ENCODE results near the gene ETHE1. TPM values are rescaled to one million over a fixed set of nuclear protein-coding genes. Genes with fewer than 3 reads are reported as not detected.

Gene ETHE1, protein sequence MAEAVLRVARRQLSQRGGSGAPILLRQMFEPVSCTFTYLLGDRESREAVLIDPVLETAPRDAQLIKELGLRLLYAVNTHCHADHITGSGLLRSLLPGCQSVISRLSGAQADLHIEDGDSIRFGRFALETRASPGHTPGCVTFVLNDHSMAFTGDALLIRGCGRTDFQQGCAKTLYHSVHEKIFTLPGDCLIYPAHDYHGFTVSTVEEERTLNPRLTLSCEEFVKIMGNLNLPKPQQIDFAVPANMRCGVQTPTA
- total RNA-seq, result 16.3 and 16.7 TPM in 2 replicates

DNA sequence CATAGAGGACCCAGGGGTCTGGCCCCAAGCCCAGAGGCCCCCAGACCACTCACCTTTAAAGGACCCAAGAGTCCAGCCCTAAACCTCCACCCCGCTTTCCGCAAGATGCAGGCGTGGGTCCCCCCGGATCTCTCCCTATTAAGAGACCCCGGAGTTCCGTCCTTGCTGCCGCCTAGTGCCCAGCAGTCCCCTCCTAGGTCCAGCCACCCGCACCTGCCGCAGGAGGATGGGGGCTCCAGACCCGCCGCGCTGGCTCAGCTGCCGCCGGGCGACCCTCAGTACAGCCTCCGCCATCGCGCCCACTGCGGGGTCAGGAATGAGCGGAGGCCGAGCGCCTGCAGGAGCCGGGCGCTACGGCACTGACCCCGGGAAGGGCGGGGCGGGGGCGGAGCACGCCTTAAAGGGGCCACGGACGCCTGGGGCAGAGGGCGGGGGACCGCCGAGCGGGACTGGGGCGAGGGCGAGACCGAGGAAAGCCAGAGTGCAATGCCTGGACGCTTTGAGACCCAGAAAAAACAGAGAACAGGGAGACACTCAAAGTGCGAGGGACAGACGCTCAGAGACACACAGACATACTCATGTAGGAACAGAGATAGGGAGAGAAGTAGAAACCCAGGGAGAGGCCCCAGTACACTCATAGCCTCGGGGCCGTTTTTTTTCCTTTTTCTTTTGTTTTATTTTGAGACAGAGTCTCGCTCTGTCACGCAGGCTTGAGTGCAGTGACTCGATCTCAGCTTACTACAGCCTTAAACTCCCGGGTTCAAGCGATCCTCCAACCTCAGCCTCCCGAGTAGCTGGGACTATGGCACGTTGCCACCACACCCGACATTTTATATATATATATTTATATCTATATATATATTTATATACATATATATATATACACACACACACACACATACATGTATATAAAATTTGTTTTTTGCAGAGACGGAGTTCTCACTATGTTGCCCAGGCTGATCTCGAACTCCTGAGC, at the start of gene ETHE1:
Gene ETHE1 (minus strand): TSS at position 318 of the 976 bp plus-strand sequence. CDS start 24 bp downstream, at position 294.
- TF ChIP-seq, protein P1, sequence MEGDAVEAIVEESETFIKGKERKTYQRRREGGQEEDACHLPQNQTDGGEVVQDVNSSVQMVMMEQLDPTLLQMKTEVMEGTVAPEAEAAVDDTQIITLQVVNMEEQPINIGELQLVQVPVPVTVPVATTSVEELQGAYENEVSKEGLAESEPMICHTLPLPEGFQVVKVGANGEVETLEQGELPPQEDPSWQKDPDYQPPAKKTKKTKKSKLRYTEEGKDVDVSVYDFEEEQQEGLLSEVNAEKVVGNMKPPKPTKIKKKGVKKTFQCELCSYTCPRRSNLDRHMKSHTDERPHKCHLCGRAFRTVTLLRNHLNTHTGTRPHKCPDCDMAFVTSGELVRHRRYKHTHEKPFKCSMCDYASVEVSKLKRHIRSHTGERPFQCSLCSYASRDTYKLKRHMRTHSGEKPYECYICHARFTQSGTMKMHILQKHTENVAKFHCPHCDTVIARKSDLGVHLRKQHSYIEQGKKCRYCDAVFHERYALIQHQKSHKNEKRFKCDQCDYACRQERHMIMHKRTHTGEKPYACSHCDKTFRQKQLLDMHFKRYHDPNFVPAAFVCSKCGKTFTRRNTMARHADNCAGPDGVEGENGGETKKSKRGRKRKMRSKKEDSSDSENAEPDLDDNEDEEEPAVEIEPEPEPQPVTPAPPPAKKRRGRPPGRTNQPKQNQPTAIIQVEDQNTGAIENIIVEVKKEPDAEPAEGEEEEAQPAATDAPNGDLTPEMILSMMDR (IDR thresholded peaks at IDR 0.05), result no peak
- Mint-ChIP-seq H3K4me1 (peaks cover 25% of the 10 kb centered on the region), H3K4me3 (peak within 1 kb of the TSS; percentile 89), H3K36me3 (ENCODE audit: low read depth) (no peaks in the 10 kb centered on the region), H3K27me3 (no peaks in the 10 kb centered on the region), H3K27ac (peak within 1 kb of the TSS; percentile 82), H3K9me3 (no peaks in the 10 kb centered on the region)
- DNase-seq (peak; percentile 76), ATAC-seq (ENCODE audit: low read depth) (peak; percentile 92)
- intact Hi-C loops (cut with micrococcal nuclease), result loop anchor here (2.0 kb wide), 1 partner anchor 22 kb away; the partner anchor contains the start of gene PHLDB3
- ChIA-PET CTCF (interaction anchor here (1.0 to 8.4 kb wide), 4 partner anchors 8 to 80 kb away, joined by 3 to 61 read pairs (median 13); no protein-coding TSS in a partner anchor), POLR2A (interaction anchor here (0.7 to 2.8 kb wide), 3 partner anchors 23 to 42 kb away, joined by 3 to 11 read pairs (median 5); partner anchors contain the start of gene PHLDB3)

DNA sequence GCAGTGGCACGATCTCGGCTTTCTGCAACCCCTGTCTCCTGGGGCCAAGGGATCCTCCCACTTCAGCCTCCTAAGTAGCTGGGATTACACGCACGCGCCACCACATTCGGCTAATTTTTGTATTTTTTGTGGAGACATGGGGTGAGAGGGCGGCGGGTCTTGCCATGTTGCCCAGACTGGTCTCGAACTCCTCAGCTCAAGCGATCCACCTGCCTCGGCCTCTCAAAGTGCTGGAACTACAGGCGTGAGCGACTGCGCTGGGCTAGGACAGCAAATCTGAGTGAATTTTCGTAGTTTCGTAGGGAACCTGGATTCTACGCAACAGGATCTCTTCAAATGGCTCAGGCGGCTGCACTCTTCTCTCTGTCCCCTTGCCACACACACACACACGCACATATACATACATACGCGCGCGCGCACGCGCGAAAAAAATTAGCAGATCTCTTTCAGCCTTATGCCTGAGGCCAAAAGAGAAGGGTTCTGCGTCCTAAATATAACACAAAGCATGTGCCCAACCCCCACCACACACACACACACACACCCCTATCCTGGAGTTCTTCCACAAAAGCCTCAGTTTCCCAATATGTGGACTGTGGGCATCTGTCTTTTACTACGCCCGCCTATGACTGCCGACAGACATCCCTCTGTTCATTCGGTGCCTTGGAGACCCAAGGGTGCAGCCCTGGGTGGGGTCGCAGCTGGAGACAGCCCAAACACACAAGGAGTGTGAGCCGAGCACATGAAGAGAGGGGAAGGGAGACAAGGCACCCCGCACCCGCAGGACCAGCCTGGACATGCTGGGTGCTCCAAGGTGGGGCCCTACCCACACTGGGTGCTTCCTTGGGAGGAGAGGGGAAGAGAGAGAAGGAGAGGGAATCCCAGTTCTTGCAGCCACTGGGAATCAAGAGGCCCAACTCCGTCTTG, 49.2 kb upstream of the ETHE1 start:
- Mint-ChIP-seq H3K27ac (no peak overlapping the region), H3K36me3 (ENCODE audit: low read depth) (peaks cover 21% of the 10 kb centered on the region), H3K4me3 (peak overlapping the region; percentile 64), H3K27me3 (no peaks in the 10 kb centered on the region), H3K4me1 (peaks cover 40% of the 10 kb centered on the region), H3K9me3 (no peaks in the 10 kb centered on the region)
- no peak for ATAC-seq (ENCODE audit: low read depth)
- no peak for DNase-seq
- TF ChIP-seq, protein P1 (IDR thresholded peaks at IDR 0.05), result no peak
- intact Hi-C loops (cut with micrococcal nuclease), result loop anchor here (1.0 kb wide), 4 partner anchors 14 to 113 kb away; partner anchors contain the start of genes IRGQ, ZNF428 and ZNF576
- ChIA-PET CTCF (interaction anchor here (1.5 to 2.6 kb wide), 3 partner anchors 18 to 234 kb away, joined by 3 to 8 read pairs (median 7); partner anchors contain the start of genes IRGQ and ZNF576), POLR2A (interaction anchor here (0.6 to 2.0 kb wide), 2 partner anchors 17 to 20 kb away, joined by 5 to 13 read pairs; partner anchors contain the start of genes IRGQ and ZNF576)

DNA sequence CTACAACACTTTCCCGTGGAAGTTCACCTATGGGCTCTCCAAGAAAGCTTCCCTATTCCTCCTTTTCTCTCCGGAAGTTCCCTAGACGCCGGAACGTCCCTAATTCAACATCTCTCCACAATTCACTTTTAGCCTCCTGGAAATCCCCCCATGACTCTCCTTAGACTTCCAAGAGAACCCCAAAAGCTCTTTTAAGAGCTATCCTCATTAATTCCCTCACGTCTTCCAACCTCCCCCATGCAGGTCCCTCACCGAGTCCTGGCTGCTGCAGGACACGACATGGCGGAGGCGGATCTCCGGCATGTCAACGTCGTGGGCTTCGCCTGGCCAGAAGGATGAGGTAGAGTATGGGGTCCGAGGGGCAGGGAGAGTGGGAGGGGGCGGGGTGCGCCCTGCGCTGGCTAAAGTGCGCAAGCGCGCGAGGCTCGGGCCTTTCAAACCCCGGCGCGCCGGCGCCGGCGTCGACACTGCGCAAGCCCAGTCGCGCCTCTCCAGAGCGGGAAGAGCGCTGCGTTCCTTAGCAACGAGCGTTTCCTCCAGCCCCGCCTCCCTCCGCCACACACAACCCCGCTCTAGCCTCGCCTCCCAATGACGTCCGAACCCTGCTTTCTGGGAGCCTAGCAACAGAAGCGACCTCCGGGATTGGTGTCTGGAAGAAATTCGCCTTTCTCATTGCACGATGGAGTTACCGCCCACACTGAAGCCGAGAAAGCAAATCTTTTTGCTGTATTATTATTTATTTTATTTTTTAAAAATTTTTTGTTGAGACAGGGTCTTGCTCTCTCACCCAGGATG, 48.4 kb upstream of the ETHE1 start, which contains the start of the genes PINLYP and XRCC1:
Gene PINLYP (plus strand): TSS at position 646 of the 795 bp plus-strand sequence. CDS start 1,391 bp downstream, outside the sequence.
Gene XRCC1 (minus strand): TSS at position 372 of the 795 bp plus-strand sequence. CDS start 69 bp downstream, at position 303.
- H3K27me3 Mint-ChIP-seq, result no peaks in the 10 kb centered on the region
- intact Hi-C loops (cut with micrococcal nuclease), result loop anchor here (1.0 kb wide), 3 partner anchors 13 to 44 kb away; partner anchors contain the start of genes IRGQ, ZNF428 and ZNF576
- DNase-seq (peak; percentile 87), ATAC-seq (ENCODE audit: low read depth) (peak; percentile 97)
- peaks cover 25% of the 10 kb centered on the region for H3K36me3 Mint-ChIP-seq (ENCODE audit: low read depth)
- peak within 1 kb of the TSS; percentile 92 for H3K27ac Mint-ChIP-seq
- H3K9me3 Mint-ChIP-seq, result no peaks in the 10 kb centered on the region
- TF ChIP-seq, protein P1 (IDR thresholded peaks at IDR 0.05), result no peak
- POLR2A ChIA-PET, result interaction anchor here (0.6 to 2.0 kb wide), 9 partner anchors 10 to 1368 kb away, joined by 3 to 13 read pairs (median 6); partner anchors contain the start of genes IRGQ, ZNF575 and ZNF576
- peaks cover 44% of the 10 kb centered on the region for H3K4me1 Mint-ChIP-seq
- CTCF ChIA-PET, result interaction anchor here (1.5 to 2.6 kb wide), 5 partner anchors 19 to 234 kb away, joined by 3 to 17 read pairs (median 7); partner anchors contain the start of genes IRGQ and ZNF576
- peak within 1 kb of the TSS; percentile 96 for H3K4me3 Mint-ChIP-seq
